H1 (cell line): ENCODE measurements around the gene RAB44. TPM values are rescaled to one million over a fixed set of nuclear protein-coding genes. Genes with fewer than 3 reads are reported as not detected.

Source experiments
- CTCF ChIA-PET: fragments of 300-600 bp; sonication (Branson Sonifier 250); formaldehyde crosslinking; loops from one replicate; lab custom pipeline; 2021; ENCODE audit not compliant: partially characterized antibody; lab: Charles Lee
- POLR2A ChIA-PET: fragments of 300-600 bp; sonication (Branson Sonifier 250); formaldehyde crosslinking; loops from one replicate; lab custom pipeline; 2021; ENCODE audit warnings: inconsistent platforms; ENCODE audit not compliant: partially characterized antibody; lab: Charles Lee
- DNase-seq, 2 experiments: peaks; one replicate each; pipeline versions ENCODE4 v3.0.0 to v3.0.0-alpha.2; 2010 to 2022; ENCODE audit warnings: low spot score in 2 of 2, low read depth in 1 of 2, mixed read lengths in 1 of 2
- FAIRE-seq: peaks from 2 replicates; lab custom pipeline; 2011; peaks lifted over from hg19 to GRCh38; lab: Jason Lieb, UNC
- H2AFZ ChIP-seq: 2 replicates; pipeline ENCODE4 v1.8.1; 2012; ENCODE audit warnings: low read length, inconsistent platforms
- H2AK5ac ChIP-seq: 2 replicates; pipeline ENCODE4 v1.6.1; 2013; ENCODE audit warnings: low read depth, low read length
- H2BK120ac ChIP-seq: replicated peaks from 2 replicates; pipeline ENCODE3; 2013; ENCODE audit warnings: low read depth, low read length, inconsistent platforms
- H2BK12ac ChIP-seq: 2 replicates; pipeline ENCODE4 v1.6.1; 2013; ENCODE audit warnings: low read depth, low read length
- H2BK15ac ChIP-seq: 2 replicates; pipeline ENCODE4 v1.6.1; 2013; ENCODE audit warnings: low read length
- H2BK20ac ChIP-seq: 2 replicates; pipeline ENCODE4 v1.6.1; 2013; ENCODE audit warnings: low read length
- H2BK5ac ChIP-seq: 2 replicates; pipeline ENCODE4 v1.6.1; 2013; ENCODE audit warnings: low read depth, low read length
- H3K14ac ChIP-seq: 2 replicates; pipeline ENCODE4 v1.6.1; 2013; ENCODE audit warnings: inconsistent platforms; ENCODE audit not compliant: insufficient read length
- H3K18ac ChIP-seq: 2 replicates; pipeline ENCODE4 v1.6.1; 2013; ENCODE audit warnings: low read length; ENCODE audit errors: extremely low read depth
- H3K23ac ChIP-seq: 2 replicates; pipeline ENCODE4 v1.6.1; 2013; ENCODE audit warnings: inconsistent platforms; ENCODE audit not compliant: insufficient read length
- H3K23me2 ChIP-seq: 2 replicates; pipeline ENCODE4 v1.6.1; 2013; ENCODE audit warnings: low read depth, low read length
- H3K27ac ChIP-seq: 2 replicates; pipeline ENCODE4 v1.6.1; 2011; ENCODE audit warnings: low read depth, low read length, inconsistent platforms
- H3K27me3 ChIP-seq, 4 experiments: replicated peaks in 1 of 4; 1 replicate in 1 of 4; 2 replicates in 3 of 4; pipeline versions ENCODE4 v1.6.1 to v1.8.1; 2011 to 2013; ENCODE audit warnings: low read length in 3 of 4, mild to moderate bottlenecking in 3 of 4, inconsistent platforms in 2 of 4, mixed read lengths in 2 of 4, moderate library complexity in 1 of 4; ENCODE audit not compliant: control insufficient read depth in 3 of 4, insufficient read depth in 3 of 4; ENCODE audit errors: extremely low read depth in 1 of 4
- H3K36me3 ChIP-seq, 4 experiments: 2 replicates each; pipeline versions ENCODE4 v1.6.1 to v1.8.1; 2011 to 2013; ENCODE audit warnings: mild to moderate bottlenecking in 4 of 4, low read length in 3 of 4, moderate library complexity in 2 of 4, control low read depth in 1 of 4, inconsistent platforms in 1 of 4; ENCODE audit not compliant: insufficient read depth in 4 of 4, control insufficient read depth in 2 of 4
- H3K4ac ChIP-seq: replicated peaks from 2 replicates; pipeline ENCODE3; 2013; ENCODE audit warnings: low read length, low read depth, mixed read lengths, inconsistent platforms; ENCODE audit not compliant: insufficient read length
- H3K4me1 ChIP-seq, 4 experiments: replicated peaks in 1 of 4; 1 replicate in 1 of 4; 2 replicates in 3 of 4; pipeline versions ENCODE4 v1.6.1 to v1.8.1; 2011 to 2013; ENCODE audit warnings: low read length in 3 of 4, inconsistent platforms in 2 of 4, mixed read lengths in 1 of 4; ENCODE audit not compliant: insufficient read depth in 4 of 4, control insufficient read depth in 3 of 4
- H3K4me2 ChIP-seq, 2 experiments: 2 replicates each; pipeline versions ENCODE4 v1.6.1 to v1.8.1; 2011 to 2013; ENCODE audit warnings: low read depth in 2 of 2, low read length in 2 of 2, control low read depth in 1 of 2, inconsistent platforms in 1 of 2, mild to moderate bottlenecking in 1 of 2; ENCODE audit not compliant: insufficient read depth in 1 of 2
- H3K4me3 ChIP-seq, 4 experiments: fragments of 200-600, 300-600 bp in 1 of 4; sonication (generic), shearing (Covaris generic), sonication (Bioruptor Twin) in 1 of 4; 2 replicates each; pipeline versions ENCODE4 v1.5.1 to v1.8.1; 2011 to 2016; ENCODE audit warnings: low read length in 4 of 4, low read depth in 3 of 4, control low read depth in 2 of 4, inconsistent platforms in 2 of 4, mild to moderate bottlenecking in 2 of 4, mixed read lengths in 1 of 4, moderate library complexity in 1 of 4; ENCODE audit not compliant: insufficient read depth in 2 of 4; ENCODE audit errors: extremely low read depth in 1 of 4
- H3K56ac ChIP-seq: replicated peaks from 2 replicates; pipeline ENCODE3; 2013; ENCODE audit warnings: low read depth, mild to moderate bottlenecking, mixed read lengths, low read length, inconsistent platforms; ENCODE audit not compliant: insufficient read length
- H3K79me1 ChIP-seq: 2 replicates; pipeline ENCODE4 v1.6.1; 2013; ENCODE audit warnings: low read depth, low read length, control low read depth
- H3K79me2 ChIP-seq, 2 experiments: 2 replicates each; pipeline versions ENCODE4 v1.6.1 to v1.8.1; 2012 to 2013; ENCODE audit warnings: low read length in 2 of 2, mild to moderate bottlenecking in 2 of 2, inconsistent platforms in 1 of 2; ENCODE audit not compliant: insufficient read depth in 2 of 2, control insufficient read depth in 1 of 2
- H3K9ac ChIP-seq, 4 experiments: replicated peaks in 1 of 4; 1 replicate in 1 of 4; 2 replicates in 3 of 4; pipeline versions ENCODE4 v1.6.1 to v1.8.1; 2011 to 2013; ENCODE audit warnings: low read depth in 3 of 4, low read length in 3 of 4, control low read depth in 2 of 4, mild to moderate bottlenecking in 2 of 4, moderate library complexity in 2 of 4, inconsistent platforms in 1 of 4; ENCODE audit errors: extremely low read depth in 1 of 4
- H3K9me3 ChIP-seq, 2 experiments: 2 replicates each; pipeline versions ENCODE4 v1.6.1 to v1.8.1; 2012 to 2013; ENCODE audit warnings: mild to moderate bottlenecking in 2 of 2, moderate library complexity in 2 of 2, control low read depth in 1 of 2, inconsistent platforms in 1 of 2, low read depth in 1 of 2, low read length in 1 of 2, mixed read lengths in 1 of 2; ENCODE audit not compliant: insufficient read depth in 2 of 2
- H4K20me1 ChIP-seq, 2 experiments: replicated peaks in 1 of 2; 2 replicates each; pipeline versions ENCODE3 to v1.8.1; 2011 to 2013; ENCODE audit warnings: inconsistent platforms in 2 of 2, low read length in 2 of 2, mild to moderate bottlenecking in 1 of 2; ENCODE audit not compliant: insufficient read depth in 2 of 2, control insufficient read depth in 1 of 2
- H4K5ac ChIP-seq: 2 replicates; pipeline ENCODE4 v1.6.1; 2013; ENCODE audit warnings: low read length, low read depth, mixed read lengths, inconsistent platforms; ENCODE audit not compliant: insufficient read length
- H4K8ac ChIP-seq: 2 replicates; pipeline ENCODE4 v1.8.0; 2013; ENCODE audit warnings: mild to moderate bottlenecking, moderate library complexity, low read length, inconsistent platforms; ENCODE audit not compliant: insufficient read depth; ENCODE audit errors: extremely low read depth
- H4K91ac ChIP-seq: replicated peaks from 2 replicates; pipeline ENCODE3; 2013; ENCODE audit warnings: low read length, mixed read lengths, inconsistent platforms; ENCODE audit not compliant: insufficient read length
- EGR1 ChIP-seq: IDR thresholded peaks from 2 replicates; pipeline ENCODE4 v1.6.1; 2011; ENCODE audit warnings: low read depth, low read length, borderline replicate concordance
- GABPA ChIP-seq: IDR thresholded peaks from 2 replicates; pipeline ENCODE4 v1.6.1; 2011; ENCODE audit warnings: mild to moderate bottlenecking, low read length, moderate library complexity, borderline replicate concordance; ENCODE audit not compliant: insufficient read depth
- KDM4A ChIP-seq: IDR thresholded peaks from one replicate; pipeline ENCODE4 v1.7.1; 2012; ENCODE audit warnings: low read depth, mild to moderate bottlenecking, moderate library complexity, low read length, inconsistent platforms; ENCODE audit not compliant: severe bottlenecking
- KDM5A ChIP-seq: fragments of 200-600 bp; IDR thresholded peaks from 2 replicates; pipeline ENCODE4 v1.7.1; 2012; ENCODE audit warnings: mild to moderate bottlenecking, low read length, inconsistent platforms, mixed read lengths
- MAFK ChIP-seq: IDR thresholded peaks from 2 replicates; pipeline ENCODE4 v1.6.1; 2012; ENCODE audit warnings: low read depth, mild to moderate bottlenecking, improper control_type of control experiment, low read length
- POLR2AphosphoS5 ChIP-seq: IDR thresholded peaks from 2 replicates; pipeline ENCODE4 v1.6.1; 2011; ENCODE audit warnings: low read depth, low read length
- RXRA ChIP-seq: IDR thresholded peaks from 2 replicates; pipeline ENCODE4 v1.6.1; 2011; ENCODE audit warnings: low read depth, mild to moderate bottlenecking, low read length, moderate library complexity; ENCODE audit not compliant: insufficient read depth
- SIRT6 ChIP-seq: IDR thresholded peaks from one replicate; pipeline ENCODE4 v1.7.1; 2012; ENCODE audit warnings: low read length, inconsistent platforms
- SP1 ChIP-seq: IDR thresholded peaks from 2 replicates; pipeline ENCODE4 v1.6.1; 2011; ENCODE audit warnings: low read depth, low read length
- TAF7 ChIP-seq: optimal IDR thresholded peaks from 2 replicates; pipeline ENCODE3; 2011; ENCODE audit warnings: low read depth, mild to moderate bottlenecking, inconsistent platforms, low read length, moderate library complexity, borderline replicate concordance
- TEAD4 ChIP-seq: IDR thresholded peaks from 2 replicates; pipeline ENCODE4 v1.6.1; 2012; ENCODE audit warnings: low read depth, low read length, inconsistent platforms, mixed read lengths
- YY1 ChIP-seq: IDR thresholded peaks from 2 replicates; pipeline ENCODE4 v1.6.1; 2011; ENCODE audit warnings: low read depth, mild to moderate bottlenecking, low read length
- ZNF274 ChIP-seq: IDR thresholded peaks from 2 replicates; pipeline ENCODE4 v1.7.0; 2012; ENCODE audit warnings: low read length, borderline replicate concordance; ENCODE audit errors: extremely low read depth
- WGBS, 2 experiments: shearing (Covaris generic) in 1 of 2; methylation state at CpG; one replicate each; pipeline versions ENCODE4 v1.1.6 to v1.1.7; 2013 to 2015; ENCODE audit warnings: low lambda C conversion rate in 2 of 2, mixed read lengths in 2 of 2, inconsistent platforms in 1 of 2, low coverage in 1 of 2, missing lambda C conversion rate in 1 of 2; ENCODE audit not compliant: insufficient replicate concordance in 2 of 2, insufficient coverage in 1 of 2, insufficient read length in 1 of 2; ENCODE audit errors: extremely low coverage in 1 of 2, missing lambda C conversion rate in 1 of 2; 5-methylcytosine and 5-hydroxymethylcytosine counted together
- polyA plus RNA-seq, 7 experiments: library from polyadenylated mRNA; depleted of rRNA in 3 of 7; stranded (reverse) in 5 of 7; unstranded in 2 of 7; fragments of >200 nt in 5 of 7; fragments of 200-250 nt in 2 of 7; gene quantifications; 1 replicate in 5 of 7; 2 replicates in 1 of 7; 4 replicates in 1 of 7; pipeline versions ENCODE4 v1.2.1 to v1.2.3, GENCODE V29; 2011 to 2013; ENCODE audit warnings: missing spikeins in 2 of 7, mixed read lengths in 2 of 7
- total RNA-seq: library from RNA; stranded (reverse); fragmentation: NEBNext Ultra II Directional; extraction: Animal tissue kit (Norgen Biotek cat#: 25700); gene quantifications from 2 replicates; pipeline ENCODE4 v1.2.1, GENCODE V29; 2021

RAB44 gene
- total and polyA plus RNA-seq, 2 of the 8 experiments (the other 6 are each of a cell fraction or from before 2014, with no cell fraction given), result 0.02 TPM; not detected in 1

- no peaks in the 10 kb centered on the region for H3K23me2 ChIP-seq
- DNase-seq (no peak), FAIRE-seq (no peak)
- no peak overlapping the region for H2AFZ ChIP-seq
- no peak overlapping the region for H4K91ac ChIP-seq
- no peak overlapping the region for H2BK120ac ChIP-seq
- H3K79me2 ChIP-seq, result no peaks in the 10 kb centered on the region
- H3K4me3 ChIP-seq, result no peak overlapping the region
- CTCF ChIA-PET, result interaction anchor here (0.7 to 2.1 kb wide), 5 partner anchors 10 to 90 kb away, joined by 3 to 6 read pairs (median 3); no protein-coding TSS in a partner anchor
- H3K18ac ChIP-seq, result no peak overlapping the region
- H2AK5ac ChIP-seq, result no peak overlapping the region
- POLR2A ChIA-PET, result no interaction called here
- H3K9ac ChIP-seq, result no peak overlapping the region
- H2BK12ac ChIP-seq, result no peak overlapping the region
- 89% methylated on average over 4 of the region's 4 CpGs; no CpG with 5 or more reads in 1 of the 2 experiments for WGBS, 2 experiments
- no peak overlapping the region for H3K4ac ChIP-seq
- no peak overlapping the region for H3K56ac ChIP-seq
- H3K14ac ChIP-seq, result no peak overlapping the region
- H4K5ac ChIP-seq, result no peak overlapping the region
- peaks cover 0 to 9% (median 6%) of the 10 kb centered on the region in 4 experiments; a peak in 5 of 7 replicates for H3K4me1 ChIP-seq
- H2BK20ac ChIP-seq, result no peak overlapping the region
- no peak overlapping the region for H4K8ac ChIP-seq
- H2BK15ac ChIP-seq, result no peak overlapping the region
- H3K4me2 ChIP-seq, result no peak overlapping the region
- no peaks in the 10 kb centered on the region for H4K20me1 ChIP-seq
- H3K79me1 ChIP-seq, result no peaks in the 10 kb centered on the region
- H2BK5ac ChIP-seq, result no peak overlapping the region
- no peaks in the 10 kb centered on the region for H3K9me3 ChIP-seq
- H3K27ac ChIP-seq, result no peak overlapping the region
- H3K23ac ChIP-seq, result no peak overlapping the region
- H3K27me3 ChIP-seq, result no peaks in the 10 kb centered on the region
- TF ChIP-seq SIRT6, result no peak
- TF ChIP-seq RXRA, result no peak
- no peak for TF ChIP-seq TAF7
- no peak for TF ChIP-seq SP1
- no peak for TF ChIP-seq YY1
- no peak for TF ChIP-seq KDM4A
- TF ChIP-seq EGR1, result no peak
- TF ChIP-seq KDM5A, result no peak
- no peak for TF ChIP-seq TEAD4
- TF ChIP-seq MAFK, result no peak
- TF ChIP-seq GABPA, result no peak
- TF ChIP-seq ZNF274, result no peak
- TF ChIP-seq POLR2AphosphoS5, result no peak
- no peaks in the 10 kb centered on the region for H3K36me3 ChIP-seq
Observed at GRCh38 chr6:36712816-36713215, 15.2 kb downstream of the RAB44 start.
